ENCODE data around the gene ARHGAP31.

DNA sequence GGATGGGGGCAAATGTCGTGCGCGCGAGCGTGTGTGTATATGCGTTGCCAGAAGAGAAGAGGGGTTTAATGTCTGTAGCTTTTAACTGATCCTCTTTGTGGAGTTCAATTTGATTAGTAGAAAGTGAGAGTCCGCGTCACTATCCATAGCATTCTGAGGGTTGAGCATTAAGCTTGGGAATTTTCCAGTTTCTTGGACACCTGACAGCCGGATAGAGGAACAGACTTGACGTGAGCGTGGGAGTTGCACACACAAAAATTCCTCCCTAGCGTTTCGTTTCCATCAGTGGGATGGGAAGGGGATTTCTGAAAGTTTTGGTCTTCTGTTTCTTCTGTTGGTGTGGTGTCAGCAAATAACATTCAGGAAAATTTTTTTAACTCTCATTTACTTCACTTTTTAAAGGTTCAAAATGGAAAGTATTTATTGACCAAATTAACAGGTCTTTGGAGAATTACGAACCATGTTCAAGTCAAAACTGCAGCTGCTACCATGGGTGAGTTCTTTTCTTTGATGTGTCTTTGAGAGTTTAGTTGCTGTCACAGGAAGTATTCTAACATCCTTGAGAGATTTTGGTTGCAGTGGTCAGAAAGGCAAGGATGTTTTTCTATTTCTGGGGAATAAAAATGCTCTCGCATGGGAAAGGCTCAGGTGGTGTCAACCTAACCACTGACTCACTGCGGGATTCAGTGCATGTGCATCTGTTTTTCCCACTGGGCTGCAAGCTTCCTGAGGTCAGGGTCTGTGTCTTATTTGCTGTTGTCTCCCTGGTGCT, 175.4 kb downstream of the ARHGAP31 start:
- TF ChIP-seq L3MBTL2 (conservative IDR thresholded peaks at IDR 0.05), result no peak
- TF ChIP-seq LEF1 (IDR thresholded peaks at IDR 0.05; ENCODE audit: borderline replicate concordance), result no peak
- no peak for TF ChIP-seq ARNT (IDR thresholded peaks at IDR 0.05)
- TF ChIP-seq PKNOX1 (IDR thresholded peaks at IDR 0.05), result no peak
- no peak for TF ChIP-seq FOXA1 (IDR thresholded peaks at IDR 0.05)
- TF ChIP-seq TARDBP (IDR thresholded peaks at IDR 0.05), result no peak
- TF ChIP-seq FOXK2 (IDR thresholded peaks at IDR 0.05), result no peak
- TF ChIP-seq BHLHE40 (IDR thresholded peaks at IDR 0.05; ENCODE audit: borderline replicate concordance), result no peak
- TF ChIP-seq ZNF384 (IDR thresholded peaks at IDR 0.05), result no peak
- TF ChIP-seq SUZ12 (IDR thresholded peaks at IDR 0.05), result no peak
- TF ChIP-seq ELF4 (IDR thresholded peaks at IDR 0.05), result no peak
- TF ChIP-seq SP1 (IDR thresholded peaks at IDR 0.05), result no peak
- TF ChIP-seq FOXM1 (IDR thresholded peaks at IDR 0.05; ENCODE audit: borderline replicate concordance), result no peak

Measured in HEK293T (cell line).